22Rv1 (cell line): ENCODE data around the gene IFNB1.

ENCODE experiments used
- CTCF ChIP-seq: fragments of 450-650 bp; IDR thresholded peaks from 2 replicates; pipeline ENCODE4 v1.5.1; 2017; ENCODE audit warnings: mild to moderate bottlenecking
- ZFX ChIP-seq: fragments of 450-650 bp; IDR thresholded peaks from 2 replicates; pipeline ENCODE4 v1.6.1; 2017; ENCODE audit warnings: antibody characterized with exemption, borderline replicate concordance

GRCh38 chr9:21039302-21039701, 38.4 kb downstream of the IFNB1 start:
- TF ChIP-seq CTCF, result no peak
- no peak for TF ChIP-seq ZFX
